ENCODE data around the gene MT1E.
"Not testable (repeated sequence)": the region's sequence is repeated elsewhere in the genome, so short reads cannot be mapped to it uniquely, and the experiment has no call there.

MT1E gene

DNA sequence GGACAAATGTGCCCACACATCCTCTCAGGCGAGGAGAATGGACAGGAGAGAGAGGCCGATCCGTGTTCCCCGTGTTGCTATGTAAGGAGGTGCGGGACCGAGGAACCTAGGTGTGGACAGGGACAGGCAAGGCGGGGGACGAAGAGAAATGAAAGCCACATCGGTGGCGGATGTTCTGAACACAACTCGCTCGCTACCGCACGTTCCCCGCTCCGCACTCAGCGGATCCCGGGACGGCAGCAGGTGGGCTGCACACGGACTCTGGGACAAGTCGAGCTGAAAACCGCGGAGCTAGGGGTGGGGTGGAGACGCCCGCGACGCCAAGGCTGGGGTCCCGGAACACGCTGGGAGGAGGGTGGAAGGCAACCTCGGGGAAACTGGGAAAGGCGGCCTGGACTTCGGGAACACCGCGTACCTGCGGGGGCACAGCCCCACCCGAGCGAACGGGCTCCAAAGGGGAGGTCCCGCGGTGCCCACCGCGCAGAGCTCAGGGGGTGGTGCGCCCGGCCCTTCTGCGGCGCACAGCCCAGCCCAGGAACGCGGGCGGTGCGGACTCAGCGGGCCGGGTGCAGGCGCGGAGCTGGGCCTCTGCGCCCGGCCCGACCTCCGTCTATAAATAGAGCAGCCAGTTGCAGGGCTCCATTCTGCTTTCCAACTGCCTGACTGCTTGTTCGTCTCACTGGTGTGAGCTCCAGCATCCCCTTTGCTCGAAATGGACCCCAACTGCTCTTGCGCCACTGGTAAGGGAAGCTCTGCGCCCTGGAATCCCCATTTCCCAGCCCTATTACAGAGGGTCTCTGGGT, at the start of gene MT1E:
MT1E (plus strand) TSS at position 642 of the 803 bp plus-strand sequence; CDS start at position 713, 71 bp downstream.
- no peak for FAIRE-seq

DNA sequence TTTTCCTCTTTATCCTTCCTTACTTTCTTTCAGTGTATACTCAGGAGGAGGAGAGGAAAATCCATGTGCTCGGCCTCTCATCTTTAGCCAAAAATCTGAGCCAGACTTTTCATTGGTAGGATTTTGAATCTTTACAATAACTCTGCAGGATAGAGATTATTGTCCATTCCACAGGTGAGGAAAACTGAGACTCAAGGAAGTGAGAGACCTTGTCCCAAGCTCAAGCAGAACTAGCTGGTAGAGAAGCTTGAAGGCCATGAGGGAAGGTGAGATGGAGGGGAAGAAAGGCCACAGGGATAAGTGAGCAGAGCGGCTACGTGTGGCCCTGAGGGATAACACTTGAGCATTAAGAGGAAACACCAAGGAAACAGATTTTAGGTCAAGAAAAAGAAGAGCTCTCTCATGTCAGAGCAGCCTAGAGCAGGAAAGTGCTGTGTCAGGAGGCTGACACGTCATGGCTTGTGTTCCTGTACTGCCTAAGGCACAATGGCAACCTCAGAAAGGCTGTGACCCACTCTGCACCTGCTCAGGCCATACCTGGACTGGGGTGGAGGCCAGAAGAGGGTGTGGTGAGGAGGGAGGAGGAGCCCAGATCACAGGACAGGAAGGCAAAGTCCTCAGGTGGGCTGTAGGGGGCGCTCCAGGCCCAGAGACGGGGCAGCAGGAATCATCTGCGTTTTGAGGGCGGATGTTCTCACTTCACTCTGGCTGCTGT, 48.8 kb upstream of the MT1E start:
- no peak for FAIRE-seq

DNA sequence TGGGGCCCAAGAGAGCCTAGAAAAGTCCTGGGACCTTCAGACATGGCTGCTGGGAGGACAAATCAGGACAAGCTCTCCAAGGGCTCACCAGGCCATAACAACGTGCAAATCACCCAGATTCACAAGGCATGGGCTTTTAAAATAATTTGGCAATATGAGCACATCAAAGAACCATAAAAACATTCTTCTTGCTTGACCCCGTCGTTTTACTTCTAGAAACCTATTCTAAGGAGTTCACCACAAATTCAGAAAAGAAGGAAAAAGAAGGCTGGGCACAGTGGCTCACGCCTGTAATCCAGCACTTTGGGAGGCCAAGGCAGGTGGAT, 48.3 kb upstream of the MT1E start:
- FAIRE-seq = no peak

DNA sequence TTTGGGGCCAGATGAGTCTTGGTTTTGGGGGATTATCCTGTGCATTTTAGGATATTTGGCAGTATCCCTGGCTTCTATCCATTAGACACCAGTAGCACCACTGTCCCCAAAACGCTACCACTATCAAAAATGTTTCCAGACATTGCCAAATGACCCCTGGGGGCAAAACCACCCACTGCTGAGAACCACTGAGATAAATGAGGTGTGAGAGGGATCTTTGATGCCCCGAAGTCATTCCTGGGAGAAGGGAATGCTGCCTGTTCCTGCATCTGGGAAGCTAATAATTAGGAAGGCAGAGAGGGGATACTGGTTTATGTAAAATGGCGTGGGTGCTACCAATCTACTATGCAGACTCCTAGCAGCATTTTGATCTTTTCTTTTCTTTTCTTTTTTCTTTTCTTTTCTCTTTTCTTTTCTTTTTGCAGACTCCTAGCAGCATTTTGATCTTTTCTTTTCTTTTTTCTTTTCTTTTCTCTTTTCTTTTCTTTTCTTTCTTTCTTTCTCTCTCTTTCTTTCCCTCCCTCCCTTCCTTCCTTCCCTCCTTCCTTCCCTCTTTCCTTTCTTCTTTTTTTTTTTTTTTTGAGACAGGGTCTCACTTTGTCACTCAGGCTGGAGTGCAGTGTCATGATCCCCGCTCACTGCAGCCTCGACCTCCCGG, 45.1 kb upstream of the MT1E start:
- FAIRE-seq = no peak

DNA sequence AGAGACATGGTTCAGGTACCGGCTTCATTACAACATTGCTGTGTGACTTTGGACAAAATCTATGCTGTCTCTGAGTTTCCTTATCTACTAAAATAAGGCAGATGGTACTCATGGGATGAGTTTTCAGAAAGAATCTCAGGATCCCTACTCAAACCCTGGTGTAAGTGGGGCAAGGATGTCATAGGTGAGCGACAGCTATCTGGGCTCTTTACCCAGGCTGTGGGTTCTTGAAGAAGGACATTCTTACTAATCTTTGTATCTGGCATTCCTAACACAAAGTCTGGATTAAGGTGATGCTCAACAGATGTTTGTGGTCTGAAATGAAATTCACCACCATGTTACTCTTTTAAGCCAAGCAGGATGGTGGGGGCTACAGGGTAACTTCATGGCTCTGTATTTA, 42.7 kb upstream of the MT1E start:
- FAIRE-seq = not testable (repeated sequence)

DNA sequence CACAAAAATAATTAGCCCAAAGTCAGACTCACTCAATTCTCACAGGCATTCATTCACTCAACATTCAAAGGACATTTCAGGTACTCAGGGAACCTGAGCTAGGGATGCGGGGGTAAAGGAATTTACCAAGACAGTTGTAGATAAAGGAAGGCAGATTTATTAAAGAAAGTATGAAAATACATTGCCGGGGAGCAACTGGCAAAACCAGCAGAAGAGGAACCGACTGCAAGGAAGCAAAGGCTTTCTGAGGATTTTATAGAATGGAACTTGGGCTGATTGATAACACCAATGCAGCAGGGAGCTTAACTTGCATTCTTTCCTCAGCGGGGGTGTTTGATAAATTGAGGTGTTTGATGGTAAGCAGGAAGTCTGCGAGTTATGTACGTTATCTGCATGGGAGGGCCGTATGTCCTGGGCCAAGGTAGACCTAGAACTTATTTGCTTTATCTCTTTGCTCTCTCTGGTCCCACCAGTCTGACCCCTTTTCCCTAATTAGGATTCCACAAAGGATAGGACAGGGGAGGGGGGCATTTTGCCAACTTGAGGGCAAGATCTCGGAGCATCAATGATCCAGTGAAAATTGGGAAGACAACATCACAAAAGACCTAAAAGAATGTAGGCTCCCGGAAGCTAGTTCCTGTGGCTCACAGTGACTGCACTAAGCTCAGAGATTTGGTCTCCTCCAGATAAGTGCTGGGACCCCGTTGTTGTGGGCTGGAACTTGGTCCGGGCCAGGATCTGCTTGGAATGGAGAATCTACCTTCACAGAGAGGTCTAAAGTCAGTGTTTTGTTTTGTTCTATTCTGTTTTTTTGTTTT, 42.0 kb upstream of the MT1E start:
- no peak for FAIRE-seq

DNA sequence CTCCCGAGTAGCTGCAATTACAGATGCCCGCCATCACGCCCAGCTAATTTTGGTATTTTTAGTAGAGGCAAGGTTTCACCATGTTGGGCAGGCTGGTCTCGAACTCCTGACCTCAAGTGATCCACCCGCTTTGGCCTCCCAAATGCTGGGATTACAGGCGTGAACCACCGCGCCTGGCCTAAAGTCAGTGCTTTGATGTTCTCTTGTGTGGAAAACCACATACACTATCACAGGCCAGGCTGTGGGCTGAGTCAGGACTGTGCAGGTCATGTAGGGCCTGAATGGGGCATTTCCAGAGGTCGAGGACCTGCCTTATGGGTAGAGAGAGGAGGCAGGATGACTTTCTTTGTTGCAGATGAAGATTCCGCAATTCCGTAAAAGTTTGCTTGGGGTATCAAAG, 41.3 kb upstream of the MT1E start:
- no peak for FAIRE-seq

DNA sequence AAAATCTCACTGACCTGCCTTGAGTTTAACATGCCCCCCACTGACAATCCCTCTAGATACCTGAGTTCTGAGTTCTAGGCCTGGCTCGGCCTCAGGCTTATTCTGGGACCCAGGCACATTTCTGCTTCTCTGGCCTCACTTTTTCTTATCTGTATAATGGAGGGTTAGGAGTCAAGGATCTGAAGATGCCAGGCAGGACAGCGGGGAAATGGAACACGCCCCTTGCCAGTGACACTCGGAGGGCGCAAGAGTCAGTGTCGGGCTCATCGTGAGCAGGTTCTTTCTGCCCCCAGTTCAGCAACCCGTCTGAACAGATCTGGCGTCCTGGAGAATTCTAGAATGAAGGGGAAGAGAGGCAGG, 36.8 kb upstream of the MT1E start:
- no peak for FAIRE-seq

DNA sequence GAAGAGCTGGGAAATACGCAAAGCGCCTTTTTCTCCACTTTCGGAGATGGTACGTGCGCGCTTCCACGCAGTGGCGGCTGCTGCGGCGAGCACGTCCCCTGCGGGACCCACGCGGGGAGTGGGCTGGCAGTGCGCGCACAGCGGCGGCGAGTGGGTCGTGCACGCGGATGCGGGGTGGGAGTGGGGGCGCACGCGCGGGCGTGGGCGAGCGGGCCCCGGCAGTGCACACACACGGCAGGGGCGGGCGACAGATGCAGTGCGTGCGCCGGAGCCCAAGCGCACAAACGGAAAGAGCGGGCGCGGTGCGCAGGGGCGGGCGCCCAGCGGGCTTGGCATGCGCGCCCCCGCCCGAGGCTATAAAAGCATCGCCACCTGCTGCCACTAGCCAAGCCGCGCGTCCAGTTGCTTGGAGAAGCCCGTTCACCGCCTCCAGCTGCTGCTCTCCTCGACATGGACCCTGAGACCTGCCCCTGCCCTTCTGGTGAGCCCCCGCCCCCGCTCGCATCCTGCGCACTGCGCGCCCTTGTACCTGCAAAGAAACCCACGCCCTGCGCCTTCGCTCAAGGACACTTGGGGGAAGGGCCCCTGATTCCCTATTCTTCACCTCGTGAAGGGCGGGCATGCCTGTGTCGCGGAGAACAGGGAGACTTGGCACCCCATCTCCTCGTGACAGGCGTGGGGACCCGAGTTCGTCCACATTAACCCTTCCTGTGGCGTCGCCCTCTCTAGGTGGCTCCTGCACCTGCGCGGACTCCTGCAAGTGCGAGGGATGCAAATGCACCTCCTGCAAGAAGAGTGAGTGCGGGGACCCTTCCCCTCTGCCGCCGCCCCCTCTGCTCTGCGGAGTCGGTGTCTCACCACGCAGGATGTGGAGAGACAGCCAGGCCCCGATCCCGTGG, 36.2 kb upstream of the MT1E start, which contains the start of gene MT3:
MT3 (plus strand) TSS at position 388 of the 899 bp plus-strand sequence; CDS start at position 451, 63 bp downstream.
- no peak for FAIRE-seq

DNA sequence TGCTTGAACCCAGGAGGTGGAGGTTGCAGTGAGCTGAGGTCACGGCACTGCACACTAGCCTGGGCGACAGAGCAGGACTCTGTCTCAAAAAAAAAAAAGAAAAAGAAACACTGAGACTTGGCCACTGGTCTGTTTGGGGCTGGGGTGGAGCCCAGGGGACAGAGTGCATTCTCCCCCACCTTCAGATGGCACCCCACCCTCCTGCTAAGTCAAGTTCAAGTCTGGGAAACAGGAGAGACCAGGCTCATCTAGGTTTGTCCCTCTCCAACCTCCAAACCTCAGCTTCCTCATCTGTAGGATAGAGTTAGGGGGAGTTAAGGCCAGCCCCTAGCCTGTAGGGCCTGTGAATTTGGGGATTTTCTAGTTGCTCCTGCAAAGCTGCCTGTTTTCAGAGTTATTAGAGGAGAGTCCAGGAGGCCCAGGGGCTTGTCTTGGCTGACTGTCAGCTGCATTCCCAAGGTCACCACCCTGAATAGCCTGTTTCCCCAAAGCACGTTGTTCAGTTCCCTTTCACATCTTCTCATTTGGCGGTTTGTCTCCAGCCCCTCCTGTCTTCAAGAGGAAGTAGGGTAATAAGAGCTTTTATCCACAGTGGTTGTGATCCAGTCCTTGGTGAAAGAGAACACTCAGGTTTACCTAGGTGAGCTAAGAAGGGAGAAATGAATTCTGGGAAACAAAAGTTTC, 34.1 kb upstream of the MT1E start:
- no peak for FAIRE-seq

DNA sequence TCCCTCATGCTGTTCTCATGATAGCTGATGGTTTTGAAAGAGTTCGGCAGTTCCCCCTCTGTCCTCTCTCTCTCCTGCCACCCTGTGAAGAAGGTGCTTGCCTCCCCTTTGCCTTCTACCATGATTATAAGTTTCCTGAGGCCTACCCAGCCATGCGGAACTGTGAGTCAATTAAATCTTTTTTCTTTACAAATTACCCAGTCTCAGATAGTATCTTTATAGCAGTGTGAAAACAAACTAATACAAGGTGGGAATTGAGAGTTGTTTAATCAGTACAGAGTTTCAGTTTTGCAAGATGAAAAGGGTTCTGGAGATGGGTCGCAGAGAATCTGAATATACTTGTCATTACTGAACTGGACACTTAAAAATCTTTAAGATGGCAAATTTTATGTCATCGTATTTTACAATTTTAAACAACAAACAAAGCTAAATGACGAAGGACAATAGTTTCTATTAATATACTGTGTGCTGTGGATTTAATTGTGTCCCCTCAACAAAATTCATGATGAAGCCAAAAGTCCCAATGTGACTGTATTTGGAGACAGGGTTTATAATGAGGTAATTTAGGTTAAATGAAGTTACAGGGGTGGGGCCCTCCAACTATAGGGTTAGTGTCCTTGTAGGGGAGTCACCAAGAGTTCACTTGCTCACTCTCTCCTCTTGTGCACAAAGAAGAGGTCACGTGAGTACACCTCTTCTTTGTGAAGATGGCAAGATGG, 31.8 kb upstream of the MT1E start:
- FAIRE-seq = no peak

DNA sequence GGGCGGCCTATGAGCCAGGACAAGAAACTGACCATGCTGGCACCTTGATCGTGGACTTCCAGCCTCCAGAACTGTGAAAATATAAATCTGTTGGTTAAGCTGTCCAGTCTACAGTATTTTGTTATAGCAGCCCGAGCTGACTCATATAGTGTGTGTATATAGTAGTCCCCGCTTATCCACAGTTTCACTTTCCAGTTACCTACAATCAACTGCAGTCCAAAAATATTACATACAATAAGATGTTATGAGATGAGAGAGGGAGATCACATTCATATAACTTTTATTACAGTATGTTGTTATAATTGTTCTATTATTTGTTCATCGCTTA, 31.3 kb upstream of the MT1E start:
- no peak for FAIRE-seq

DNA sequence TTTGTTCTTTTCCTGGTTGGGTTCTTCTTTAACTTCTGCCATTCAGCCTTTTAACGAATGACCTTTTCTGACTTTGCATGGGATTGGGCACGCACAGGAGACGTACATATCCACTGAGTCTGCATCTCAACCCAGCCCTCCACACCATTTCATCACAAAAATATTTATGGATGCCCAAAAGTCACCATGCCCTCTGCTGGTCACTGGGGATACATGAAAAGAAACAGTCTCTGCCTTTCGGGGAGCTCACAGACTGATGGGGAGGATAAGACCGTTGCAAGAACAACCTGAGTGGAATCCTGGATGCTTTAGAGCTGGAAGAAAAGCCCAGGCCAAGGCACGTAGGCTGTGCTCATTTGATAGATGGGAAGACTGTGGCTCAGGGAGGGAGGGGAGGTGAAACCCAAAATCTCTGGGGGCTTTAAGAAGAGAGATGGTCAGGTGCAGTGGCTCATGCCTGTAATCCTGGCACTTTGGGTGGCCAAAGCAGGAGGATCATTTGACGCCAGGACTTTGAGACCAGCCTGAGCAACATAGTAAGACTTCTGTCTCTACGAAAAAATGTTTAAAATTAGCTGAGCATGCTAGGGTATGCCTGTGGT, 25.1 kb upstream of the MT1E start:
- no peak for FAIRE-seq

DNA sequence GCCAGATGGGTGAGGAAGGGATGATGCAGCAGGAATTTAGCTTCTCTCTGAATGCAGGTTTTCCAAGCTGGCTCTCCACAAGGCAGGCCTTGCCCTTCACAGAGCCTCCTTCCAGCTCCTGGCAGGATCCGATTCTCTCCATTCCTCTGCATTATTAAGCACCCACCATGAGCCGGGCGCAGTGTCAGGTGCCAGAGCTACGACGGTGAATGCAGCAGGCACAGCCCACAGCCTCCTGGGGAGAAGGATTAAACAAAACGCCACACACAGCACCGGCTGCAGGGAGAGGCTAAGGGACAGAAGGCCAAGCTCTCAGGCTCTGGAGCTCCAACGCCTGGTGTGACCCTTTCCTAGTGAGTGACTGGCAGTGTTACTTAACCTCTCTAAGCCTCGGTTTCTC, 24.3 kb upstream of the MT1E start:
- FAIRE-seq = no peak

DNA sequence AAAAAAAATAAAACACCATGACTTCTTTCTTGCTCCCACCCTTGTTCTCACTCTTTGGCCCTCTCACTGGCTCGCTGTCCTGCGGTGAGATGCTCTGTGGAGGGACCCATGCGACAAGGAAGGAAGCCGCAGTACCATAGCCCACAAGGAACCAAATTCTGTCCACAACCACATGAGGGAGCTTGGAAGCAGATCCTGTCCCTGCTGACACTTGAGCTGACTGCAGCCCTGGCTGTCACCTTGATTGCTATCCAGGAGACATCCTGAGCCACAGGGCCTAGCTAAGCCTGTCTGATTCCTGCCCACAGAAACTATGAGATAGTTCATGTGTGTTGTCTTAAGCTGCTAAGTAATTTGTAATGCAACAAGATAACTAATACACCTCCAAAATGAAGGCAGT, 22.0 kb upstream of the MT1E start:
- FAIRE-seq = no peak

DNA sequence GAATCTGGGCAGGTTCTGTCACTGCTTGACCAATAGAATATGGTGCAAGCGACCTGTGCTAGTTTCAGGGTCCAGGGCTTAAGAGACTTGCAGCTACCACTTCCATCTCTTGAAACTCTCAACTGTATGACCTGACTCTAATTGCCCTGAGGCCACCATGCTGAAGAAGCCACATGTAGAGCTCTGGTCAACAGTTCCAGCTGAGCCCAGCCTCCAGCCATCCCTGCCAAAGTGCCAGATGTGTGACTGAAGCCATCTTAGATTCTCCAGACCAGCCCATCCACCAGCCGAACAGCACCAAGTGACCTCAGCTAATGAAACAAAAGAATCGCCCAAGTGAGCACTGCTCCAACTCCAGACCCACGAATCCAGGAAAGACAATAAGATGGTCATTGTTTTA, 20.6 kb upstream of the MT1E start:
- FAIRE-seq = no peak

DNA sequence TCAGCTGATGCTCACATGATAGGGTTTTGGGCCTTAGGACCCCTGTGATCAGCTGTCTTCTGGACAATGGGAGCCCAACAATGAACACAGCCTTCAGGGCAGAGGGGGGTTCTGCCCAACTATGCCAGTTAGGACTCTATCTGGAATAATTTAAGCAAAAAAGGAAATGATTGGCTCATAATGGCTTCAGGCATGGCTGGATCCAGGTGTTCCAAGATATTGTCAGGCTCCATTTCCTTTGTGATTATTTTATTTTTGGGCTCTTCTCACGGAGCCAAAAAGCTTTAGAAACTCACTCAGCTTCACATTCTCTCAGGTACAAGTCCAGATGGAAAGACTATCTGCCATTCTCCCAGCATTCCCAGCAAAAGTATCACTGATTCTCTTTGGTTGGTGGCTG, 20.1 kb upstream of the MT1E start:
- no peak for FAIRE-seq

DNA sequence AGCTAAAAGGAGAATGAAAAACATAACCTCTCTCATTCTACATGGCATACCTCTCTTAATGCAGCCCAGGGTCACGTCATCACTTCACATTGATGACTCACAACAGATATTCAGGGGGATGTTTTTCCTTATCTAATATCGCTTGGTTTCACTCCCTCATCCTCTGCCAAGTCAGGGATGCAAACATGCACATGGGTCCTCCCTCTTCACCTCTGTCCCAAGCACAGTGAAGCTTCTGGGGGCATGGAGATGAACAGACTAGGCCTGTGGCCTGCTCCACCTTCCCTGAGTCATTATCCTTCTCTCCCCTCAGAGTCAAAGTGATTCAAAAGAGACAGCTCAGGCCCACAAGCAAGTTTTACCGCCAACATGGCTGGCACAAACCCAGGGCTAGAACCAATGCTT, 19.5 kb upstream of the MT1E start:
- no peak for FAIRE-seq

DNA sequence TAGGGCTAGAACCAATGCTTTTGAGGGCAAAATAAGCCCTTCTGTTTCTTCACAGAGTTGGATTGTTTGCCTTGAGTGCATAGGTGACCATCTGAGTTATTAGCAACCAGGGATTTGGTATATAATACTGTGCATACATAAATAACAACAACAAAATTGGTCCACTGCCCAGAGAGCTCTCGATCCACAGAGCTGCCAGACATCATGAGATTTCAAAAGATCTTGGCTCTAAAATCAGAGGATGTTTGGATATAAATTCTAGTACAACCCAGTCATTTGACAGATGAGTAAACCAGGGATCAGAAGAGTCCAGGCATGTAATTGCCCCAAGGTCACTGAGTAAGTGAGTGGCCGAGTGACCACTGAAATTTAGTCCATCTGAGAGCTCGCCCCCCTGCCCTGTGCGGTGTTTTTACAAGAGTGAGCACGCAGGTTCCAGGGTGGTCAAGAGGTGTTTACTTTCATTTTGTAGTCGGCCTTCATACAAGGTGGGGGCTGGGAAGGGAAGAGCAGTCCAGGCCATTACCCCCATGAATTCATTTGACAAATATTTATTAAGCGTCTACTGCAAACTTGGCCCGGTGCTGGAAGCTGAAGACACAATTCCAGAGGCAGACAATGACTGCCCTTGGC, 19.0 kb upstream of the MT1E start:
- no peak for FAIRE-seq

DNA sequence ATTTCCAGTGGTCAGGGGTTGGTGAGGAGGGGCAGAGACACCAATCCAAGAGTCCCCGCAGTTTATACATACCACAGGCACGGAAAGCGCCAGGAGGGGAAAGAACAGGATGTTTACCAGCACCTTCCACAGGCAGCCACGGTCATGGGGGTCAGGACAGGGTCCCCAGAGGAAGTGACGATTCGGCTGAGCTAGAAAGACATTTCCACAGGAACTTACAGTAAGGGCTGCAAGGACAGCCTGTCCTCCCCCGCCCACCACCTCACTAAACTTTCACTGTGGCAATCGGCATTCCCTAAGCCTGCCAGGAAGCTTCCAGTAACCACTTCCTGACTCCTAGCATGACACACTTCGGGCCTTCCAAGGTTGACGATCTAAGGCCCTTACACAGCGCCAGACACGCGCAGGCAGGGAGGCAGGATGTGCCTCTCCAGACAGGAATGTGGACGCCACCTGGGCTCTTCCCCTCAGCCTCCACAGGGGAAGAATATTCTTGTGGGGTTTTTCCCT, 18.4 kb upstream of the MT1E start:
- FAIRE-seq = no peak
